Endothelial cell of umbilical vein (primary cell): Measurements from ENCODE around the gene CAPN5. TPM values are rescaled to one million over a fixed set of nuclear protein-coding genes. Genes with fewer than 3 reads are reported as not detected.

Experiments used
- BruUV-seq: library from RNA; stranded (reverse); fragments of 400-500 nt; replicated peaks from 2 replicates; lab custom pipeline; 2021; lab: Mats Ljungman, UMichigan
- CTCF ChIA-PET: fragments of 300-600, 350-600 bp; sonication (Branson Sonifier 250); formaldehyde crosslinking; loops from one replicate; lab custom pipeline; 2021; ENCODE audit warnings: antibody characterized with exemption, inconsistent platforms; lab: Charles Lee
- POLR2A ChIA-PET: fragments of 300-600, 350-600 bp; sonication (Branson Sonifier 250); formaldehyde crosslinking; loops from one replicate; lab custom pipeline; 2021; ENCODE audit warnings: antibody characterized with exemption, inconsistent platforms; lab: Charles Lee
- DNase-seq: peaks from one replicate; pipeline ENCODE4 v3.0.0-alpha.2; 2011; ENCODE audit warnings: low read depth, low spot score
- FAIRE-seq: peaks from 2 replicates; lab custom pipeline; 2011; peaks lifted over from hg19 to GRCh38; lab: Jason Lieb, UNC
- H2AFZ ChIP-seq: 2 replicates; pipeline ENCODE4 v1.6.0; 2012; ENCODE audit warnings: low read depth, low read length, control low read depth, inconsistent platforms
- H3K27ac ChIP-seq: 2 replicates; pipeline ENCODE4 v1.5.1; 2011; ENCODE audit warnings: low read depth, mild to moderate bottlenecking, control low read depth, low read length, moderate library complexity; ENCODE audit not compliant: insufficient read depth
- H3K27me3 ChIP-seq, 2 experiments: 2 replicates each; pipeline versions ENCODE4 v1.6.0 to v1.6.1; 2011; ENCODE audit warnings: low read length in 2 of 2, mixed read lengths in 1 of 2; ENCODE audit not compliant: control insufficient read depth in 2 of 2, insufficient read depth in 2 of 2
- H3K36me3 ChIP-seq, 2 experiments: 2 replicates in 1 of 2; 3 replicates in 1 of 2; pipeline ENCODE4 v1.5.1; 2011; ENCODE audit warnings: low read length in 2 of 2, mild to moderate bottlenecking in 1 of 2, moderate library complexity in 1 of 2; ENCODE audit not compliant: control insufficient read depth in 2 of 2, insufficient read depth in 2 of 2; ENCODE audit errors: extremely low read depth in 1 of 2
- H3K4me1 ChIP-seq: 3 replicates; pipeline ENCODE4 v1.5.1; 2011; ENCODE audit warnings: mild to moderate bottlenecking, low read length; ENCODE audit not compliant: control insufficient read depth, insufficient read depth; ENCODE audit errors: extremely low read depth
- H3K4me2 ChIP-seq: 2 replicates; pipeline ENCODE4 v1.6.1; 2011; ENCODE audit warnings: low read length, control low read depth, mixed read lengths; ENCODE audit not compliant: insufficient read depth
- H3K4me3 ChIP-seq, 3 experiments: fragments of 200-600 bp in 1 of 3; sonication (generic), shearing (Covaris generic) in 1 of 3; replicated peaks in 1 of 3; 2 replicates each; pipeline ENCODE4 v1.5.1; 2011 to 2016; ENCODE audit warnings: control low read depth in 3 of 3, low read length in 3 of 3, mild to moderate bottlenecking in 2 of 3, inconsistent platforms in 1 of 3, low read depth in 1 of 3, moderate library complexity in 1 of 3; ENCODE audit not compliant: insufficient read depth in 1 of 3
- H3K79me2 ChIP-seq: 2 replicates; pipeline ENCODE4 v1.6.0; 2012; ENCODE audit warnings: low read length, inconsistent platforms; ENCODE audit not compliant: control insufficient read depth, insufficient read depth
- H3K9ac ChIP-seq: replicated peaks from 2 replicates; pipeline ENCODE3; 2011; ENCODE audit warnings: low read length, control low read depth; ENCODE audit not compliant: insufficient read depth; ENCODE audit errors: extremely low read depth
- H3K9me1 ChIP-seq: replicated peaks from 3 replicates; pipeline ENCODE4 v1.6.0; 2011; ENCODE audit warnings: mild to moderate bottlenecking, low read length; ENCODE audit not compliant: control insufficient read depth, insufficient read depth; ENCODE audit errors: extremely low read depth
- H3K9me3 ChIP-seq: replicated peaks from 2 replicates; pipeline ENCODE4 v1.5.1; 2012; ENCODE audit warnings: low read length, inconsistent platforms; ENCODE audit not compliant: control insufficient read depth, insufficient read depth
- H4K20me1 ChIP-seq: replicated peaks from 2 replicates; pipeline ENCODE3; 2011; ENCODE audit warnings: mild to moderate bottlenecking, low read length; ENCODE audit not compliant: control insufficient read depth, insufficient read depth; ENCODE audit errors: extremely low read depth
- EZH2 ChIP-seq: IDR thresholded peaks from 2 replicates; pipeline ENCODE4 v1.6.1; 2012; ENCODE audit warnings: borderline replicate concordance, low read depth, mild to moderate bottlenecking, moderate library complexity, low read length, inconsistent platforms; ENCODE audit not compliant: severe bottlenecking
- FOS ChIP-seq: IDR thresholded peaks from 2 replicates; pipeline ENCODE4 v1.6.1; 2011; ENCODE audit warnings: mild to moderate bottlenecking, low read length, moderate library complexity, borderline replicate concordance; ENCODE audit not compliant: insufficient read depth
- GATA2 ChIP-seq: IDR thresholded peaks from 2 replicates; pipeline ENCODE4 v1.7.0; 2011; ENCODE audit warnings: low read depth, mild to moderate bottlenecking, moderate library complexity, mixed read lengths, low read length; ENCODE audit not compliant: insufficient read length, insufficient read depth
- JUN ChIP-seq: IDR thresholded peaks from 2 replicates; pipeline ENCODE4 v1.6.1; 2011; ENCODE audit warnings: borderline replicate concordance, low read depth; ENCODE audit not compliant: insufficient read length, insufficient read depth
- MYC ChIP-seq: IDR thresholded peaks from one replicate; pipeline ENCODE4 v1.6.1; 2011; ENCODE audit warnings: mild to moderate bottlenecking, low read depth, low read length
- POLR2A ChIP-seq: IDR thresholded peaks from 2 replicates; pipeline ENCODE4 v1.6.1; 2012; ENCODE audit warnings: low read depth, mild to moderate bottlenecking, control low read depth, low read length
- POLR2AphosphoS5 ChIP-seq: IDR thresholded peaks from 2 replicates; pipeline ENCODE4 v1.6.1; 2012; ENCODE audit warnings: low read depth, mild to moderate bottlenecking, control low read depth, low read length, moderate library complexity; ENCODE audit not compliant: insufficient read depth
- dilution Hi-C: fragments of 300-500 bp; cut with MboI; formaldehyde crosslinking; loops from one replicate; pipeline ENCODE4 v1.15.0; 2019; ENCODE audit warnings: low sequenced_read_pairs; ENCODE audit not compliant: extremely low pct_ligation_motif_present
- intact Hi-C: fragments of 100-400 bp; cut with micrococcal nuclease; formaldehyde crosslinking; loops from one replicate; pipeline ENCODE4 v1.10.0; 2022
- polyA plus RNA-seq, 4 experiments: library from polyadenylated mRNA; depleted of rRNA in 3 of 4; stranded (reverse) in 3 of 4; unstranded in 1 of 4; fragments of >200 nt; gene quantifications; 2 replicates each; pipeline versions ENCODE4 v1.2.1 to v1.2.3, GENCODE V29; 2011 to 2012; ENCODE audit warnings: missing spikeins in 1 of 4
- total RNA-seq: library from RNA; stranded (reverse); gene quantifications from 2 replicates; pipeline ENCODE4 v1.2.3, GENCODE V29; 2021
- TF ChIP-seq, protein P1 (sequence below), 2 donors: IDR thresholded peaks; 1 replicate in 1 of 2; 2 replicates in 1 of 2; pipeline ENCODE4 v1.5.1; 2011; ENCODE audit warnings: low read length in 2 of 2, mild to moderate bottlenecking in 2 of 2, moderate library complexity in 2 of 2, control low read depth in 1 of 2, inconsistent platforms in 1 of 2, low read depth in 1 of 2; ENCODE audit not compliant: insufficient read depth in 1 of 2; ENCODE audit errors: extremely low read depth in 1 of 2
- TF ChIP-seq, protein P2 (sequence below): IDR thresholded peaks from 2 replicates; pipeline ENCODE4 v1.6.1; 2011; ENCODE audit not compliant: insufficient read depth, insufficient read length

Gene CAPN5
- total and polyA plus RNA-seq, 2 donors (not counting 3 experiments of a cell fraction or from before 2014, with no cell fraction given) = 15.0 to 17.0 TPM

DNA sequence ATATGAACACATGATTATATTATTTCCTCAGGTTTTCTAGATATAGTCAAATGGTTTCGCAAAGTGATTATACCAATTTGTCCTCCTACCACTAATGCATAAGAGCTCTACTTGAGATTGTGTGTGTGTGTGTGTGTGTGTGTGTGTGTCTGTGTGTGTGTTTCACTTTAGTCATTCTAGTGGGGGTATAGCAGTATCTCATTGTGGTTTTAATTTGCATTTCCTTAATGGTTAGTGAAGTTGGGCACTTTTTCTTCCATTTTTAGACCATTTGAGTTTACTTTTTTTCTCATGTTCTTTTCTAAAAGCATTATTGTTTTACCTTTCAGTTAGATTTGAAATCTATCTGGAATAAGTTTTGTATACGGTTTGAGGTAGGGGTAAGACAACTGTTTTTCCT is 12.9 kb downstream of the CAPN5 start:
- Histone ChIP-seq H3K36me3 (no peaks in the 10 kb centered on the region), H3K4me3 (no peak overlapping the region), H3K9me3 (no peaks in the 10 kb centered on the region), H3K9me1 (no peaks in the 10 kb centered on the region), H3K79me2 (no peaks in the 10 kb centered on the region), H3K27ac (no peak overlapping the region), H3K4me1 (peaks cover 14% of the 10 kb centered on the region), H3K9ac (no peak overlapping the region), H3K27me3 (no peaks in the 10 kb centered on the region), H2AFZ (no peak overlapping the region), H4K20me1 (no peaks in the 10 kb centered on the region), H3K4me2 (no peak overlapping the region)
- FAIRE-seq (no peak), DNase-seq (no peak)
- BruUV-seq = no TSS peak
- ChIA-PET CTCF (interaction anchor here (1.1 to 4.6 kb wide), 7 partner anchors 12 to 161 kb away, joined by 3 to 98 read pairs (median 3); partner anchors contain the start of gene CAPN5), POLR2A (no interaction called here)
- dilution Hi-C loops (no loop called here), intact Hi-C loops (no loop called here)
- TF ChIP-seq FOS (no peak), JUN (no peak), GATA2 (no peak)
- TF ChIP-seq, protein P1, sequence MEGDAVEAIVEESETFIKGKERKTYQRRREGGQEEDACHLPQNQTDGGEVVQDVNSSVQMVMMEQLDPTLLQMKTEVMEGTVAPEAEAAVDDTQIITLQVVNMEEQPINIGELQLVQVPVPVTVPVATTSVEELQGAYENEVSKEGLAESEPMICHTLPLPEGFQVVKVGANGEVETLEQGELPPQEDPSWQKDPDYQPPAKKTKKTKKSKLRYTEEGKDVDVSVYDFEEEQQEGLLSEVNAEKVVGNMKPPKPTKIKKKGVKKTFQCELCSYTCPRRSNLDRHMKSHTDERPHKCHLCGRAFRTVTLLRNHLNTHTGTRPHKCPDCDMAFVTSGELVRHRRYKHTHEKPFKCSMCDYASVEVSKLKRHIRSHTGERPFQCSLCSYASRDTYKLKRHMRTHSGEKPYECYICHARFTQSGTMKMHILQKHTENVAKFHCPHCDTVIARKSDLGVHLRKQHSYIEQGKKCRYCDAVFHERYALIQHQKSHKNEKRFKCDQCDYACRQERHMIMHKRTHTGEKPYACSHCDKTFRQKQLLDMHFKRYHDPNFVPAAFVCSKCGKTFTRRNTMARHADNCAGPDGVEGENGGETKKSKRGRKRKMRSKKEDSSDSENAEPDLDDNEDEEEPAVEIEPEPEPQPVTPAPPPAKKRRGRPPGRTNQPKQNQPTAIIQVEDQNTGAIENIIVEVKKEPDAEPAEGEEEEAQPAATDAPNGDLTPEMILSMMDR (IDR thresholded peaks at IDR 0.05; ENCODE audit: extremely low read depth in 1 of 2, insufficient read depth in 1 of 2, low read depth in 1 of 2, low read length in 2 of 2) = no peak

- Histone ChIP-seq H3K9ac (no peak overlapping the region), H3K4me1 (peaks cover 14% of the 10 kb centered on the region), H3K79me2 (no peaks in the 10 kb centered on the region), H3K4me2 (no peak overlapping the region), H3K27ac (no peak overlapping the region), H3K27me3 (no peaks in the 10 kb centered on the region), H4K20me1 (no peaks in the 10 kb centered on the region), H3K36me3 (no peaks in the 10 kb centered on the region), H3K4me3 (no peak overlapping the region), H2AFZ (no peak overlapping the region), H3K9me3 (no peaks in the 10 kb centered on the region), H3K9me1 (no peaks in the 10 kb centered on the region)
- no peak for FAIRE-seq
- BruUV-seq = no TSS peak
- no peak for DNase-seq
- dilution Hi-C loops = no loop called here
- POLR2A ChIA-PET = no interaction called here
- CTCF ChIA-PET = interaction anchor here (1.1 to 4.6 kb wide), 8 partner anchors 7 to 33 kb away, joined by 3 to 98 read pairs (median 6); partner anchors contain the start of gene CAPN5
- intact Hi-C loops = no loop called here
- TF ChIP-seq FOS = no peak
- TF ChIP-seq, protein P1 (IDR thresholded peaks at IDR 0.05; ENCODE audit: extremely low read depth in 1 of 2, insufficient read depth in 1 of 2, low read depth in 1 of 2, low read length in 2 of 2) = no peak
- no peak for TF ChIP-seq JUN
- TF ChIP-seq POLR2AphosphoS5 = no peak
- TF ChIP-seq GATA2 = no peak
- no peak for TF ChIP-seq EZH2
- TF ChIP-seq POLR2A = no peak
- TF ChIP-seq MYC = no peak
- TF ChIP-seq, protein P2, sequence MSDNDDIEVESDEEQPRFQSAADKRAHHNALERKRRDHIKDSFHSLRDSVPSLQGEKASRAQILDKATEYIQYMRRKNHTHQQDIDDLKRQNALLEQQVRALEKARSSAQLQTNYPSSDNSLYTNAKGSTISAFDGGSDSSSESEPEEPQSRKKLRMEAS = no peak
Measured at GRCh38 chr11:77080643-77081210, 14.0 kb downstream of the CAPN5 start.
